Right cardiac atrium (tissue), 5 donors: ENCODE data around the gene MEGF9. TPM values are rescaled to one million over a fixed set of nuclear protein-coding genes. Genes with fewer than 3 reads are reported as not detected.
"Not testable (repeated sequence)": the region's sequence is repeated elsewhere in the genome, so short reads cannot be mapped to it uniquely, and the experiment has no call there.

Experiments
- ATAC-seq, 2 donors: fragments of 200-7000 bp; cut with Tn5 transposase; one replicate each; pipeline versions ENCODE4 v1.8.0 to v1.9.1; 2020; ENCODE audit warnings: moderate library complexity in 2 of 2, mild to moderate bottlenecking in 1 of 2
- DNase-seq, 3 donors: peaks; one replicate each; pipeline ENCODE4 v3.0.0-alpha.2; 2020
- H3K27ac ChIP-seq: one replicate; pipeline ENCODE4 v1.5.1; 2013; ENCODE audit warnings: mild to moderate bottlenecking, low read length, control low read depth, moderate library complexity
- H3K27me3 ChIP-seq: one replicate; pipeline ENCODE4 v1.6.1; 2013; ENCODE audit not compliant: control insufficient read depth, insufficient read depth
- H3K4me1 ChIP-seq: one replicate; pipeline ENCODE4 v1.6.1; 2013; ENCODE audit warnings: low read length; ENCODE audit not compliant: control insufficient read depth, insufficient read depth
- H3K4me3 ChIP-seq: one replicate; pipeline ENCODE4 v1.5.1; 2013; ENCODE audit warnings: low read length, control low read depth
- H3K9me3 ChIP-seq: one replicate; pipeline ENCODE4 v1.6.1; 2013; ENCODE audit warnings: low read length; ENCODE audit not compliant: control insufficient read depth
- whole genome bisulfite sequencing: extraction: QIAGEN DNeasy Blood & Tissue Kit; methylation state at CpG from one replicate; pipeline ENCODE4 v1.1.7; 2013; 5-methylcytosine and 5-hydroxymethylcytosine counted together
- intact Hi-C, 4 donors: fragments of 100-400 bp; cut with DNase I; formaldehyde crosslinking; loops; one replicate each; pipeline versions ENCODE4 v1.11.0 to v1.14.0; 2022 to 2023
- polyA plus RNA-seq: library from polyadenylated mRNA; stranded (reverse); fragments of 200-250 nt; gene quantifications from one replicate; pipeline ENCODE4 v1.2.3, GENCODE V29; 2013
- total RNA-seq, 4 donors: library from RNA; stranded (reverse); fragmentation: NEBNext Ultra II Directional; extraction: Animal tissue kit (Norgen Biotek cat#: 25700); gene quantifications; one replicate each; pipeline ENCODE4 v1.2.1, GENCODE V29; 2021
- donor health status: healthy with polysubstance abuse.
- donor health status: DM: no; HTN: yes; CAD: no.
- donor health status: DM: no; HTN: no; CAD: no.
- donor health status: DM: no; HTN: yes; CAD: no; lungs with severe emphysema.
- donor health status: DM: yes; HTN: yes; CAD: no.

MEGF9 gene
- total and polyA plus RNA-seq, 5 donors = 6.2 to 15.1 (median 12.8) TPM

- Histone ChIP-seq H3K27ac (no peak overlapping the region), H3K9me3 (no peaks in the 10 kb centered on the region), H3K4me1 (no peaks in the 10 kb centered on the region), H3K27me3 (no peaks in the 10 kb centered on the region), H3K4me3 (no peak overlapping the region)
- ATAC-seq (peak; percentile 53 to 81), DNase-seq (no peak)
- 67% methylated on average over 1 of the region's 1 CpG for WGBS
- intact Hi-C loops = no loop called here
Observed at GRCh38 chr9:120653762-120654161, 60.5 kb downstream of the MEGF9 start.

GRCh38 chr9:120652934-120653333, 61.3 kb downstream of the MEGF9 start:
- Histone ChIP-seq H3K27me3 (no peaks in the 10 kb centered on the region), H3K27ac (no peak overlapping the region), H3K9me3 (no peaks in the 10 kb centered on the region), H3K4me3 (no peak overlapping the region), H3K4me1 (no peaks in the 10 kb centered on the region)
- DNase-seq (no peak), ATAC-seq (no peak)
- intact Hi-C loops = no loop called here
- 80% methylated on average over 2 of the region's 2 CpGs for WGBS

- Histone ChIP-seq H3K4me1 (no peaks in the 10 kb centered on the region), H3K9me3 (no peaks in the 10 kb centered on the region), H3K27ac (no peak overlapping the region), H3K4me3 (no peak overlapping the region), H3K27me3 (no peaks in the 10 kb centered on the region)
- ATAC-seq (no peak), DNase-seq (no peak)
- 81% methylated on average over 1 of the region's 1 CpG for WGBS
- intact Hi-C loops = no loop called here
Observed at GRCh38 chr9:120650352-120650751, 63.9 kb downstream of the MEGF9 start.

GRCh38 chr9:120648581-120649197, 65.6 kb downstream of the MEGF9 start:
- no peaks in the 10 kb centered on the region for H3K9me3 ChIP-seq
- no peaks in the 10 kb centered on the region for H3K27me3 ChIP-seq
- DNase-seq = no peak
- WGBS = 94% methylated on average over 3 of the region's 3 CpGs
- H3K4me1 ChIP-seq = no peaks in the 10 kb centered on the region
- ATAC-seq = no peak
- H3K27ac ChIP-seq = no peak overlapping the region
- H3K4me3 ChIP-seq = no peak overlapping the region
- intact Hi-C loops = no loop called here

GRCh38 chr9:120646948-120647347, 67.3 kb downstream of the MEGF9 start:
- Histone ChIP-seq H3K9me3 (no peaks in the 10 kb centered on the region), H3K4me1 (no peaks in the 10 kb centered on the region), H3K27ac (no peak overlapping the region), H3K27me3 (no peaks in the 10 kb centered on the region), H3K4me3 (no peak overlapping the region)
- intact Hi-C loops = no loop called here
- WGBS = 96% methylated on average over 4 of the region's 4 CpGs
- ATAC-seq = no peak
- no peak for DNase-seq

- H3K27me3 ChIP-seq = no peaks in the 10 kb centered on the region
- intact Hi-C loops = no loop called here
- DNase-seq = no peak
- no peaks in the 10 kb centered on the region for H3K4me1 ChIP-seq
- H3K9me3 ChIP-seq = no peaks in the 10 kb centered on the region
- no peak overlapping the region for H3K4me3 ChIP-seq
- ATAC-seq = no peak
- no peak overlapping the region for H3K27ac ChIP-seq
- WGBS = 98% methylated on average over 1 of the region's 1 CpG
Observed at GRCh38 chr9:120645760-120646159, 68.5 kb downstream of the MEGF9 start.

DNA sequence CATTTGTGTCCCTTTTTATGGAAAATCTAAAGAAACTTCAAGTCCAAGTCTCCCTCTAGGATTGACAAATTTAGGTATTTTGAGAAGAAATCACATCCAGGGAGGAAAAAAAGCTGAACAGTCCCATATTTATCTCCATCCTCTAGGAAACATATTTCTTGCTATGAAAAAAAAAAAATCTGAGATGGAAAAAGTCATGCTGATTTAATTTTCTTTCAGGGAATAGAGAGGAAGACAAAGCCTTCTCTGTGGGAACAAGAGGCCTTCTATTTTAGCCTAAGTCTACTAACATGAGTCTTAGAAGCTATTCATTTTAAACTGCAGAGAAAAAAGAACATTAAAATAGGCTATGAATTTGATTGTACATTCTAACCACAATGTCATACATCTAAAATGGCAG, 71.2 kb downstream of the MEGF9 start:
- Histone ChIP-seq H3K4me3 (no peak overlapping the region), H3K27ac (no peak overlapping the region), H3K9me3 (no peaks in the 10 kb centered on the region), H3K27me3 (no peaks in the 10 kb centered on the region), H3K4me1 (no peaks in the 10 kb centered on the region)
- DNase-seq (no peak), ATAC-seq (no peak)
- intact Hi-C loops = no loop called here

- Histone ChIP-seq H3K27ac (no peak overlapping the region), H3K4me1 (no peaks in the 10 kb centered on the region), H3K27me3 (no peaks in the 10 kb centered on the region), H3K4me3 (no peak overlapping the region), H3K9me3 (no peaks in the 10 kb centered on the region)
- ATAC-seq (no peak), DNase-seq (no peak)
- intact Hi-C loops = no loop called here
- 88% methylated on average over 3 of the region's 3 CpGs for WGBS
Observed at GRCh38 chr9:120642129-120642770, 72.0 kb downstream of the MEGF9 start.

DNA sequence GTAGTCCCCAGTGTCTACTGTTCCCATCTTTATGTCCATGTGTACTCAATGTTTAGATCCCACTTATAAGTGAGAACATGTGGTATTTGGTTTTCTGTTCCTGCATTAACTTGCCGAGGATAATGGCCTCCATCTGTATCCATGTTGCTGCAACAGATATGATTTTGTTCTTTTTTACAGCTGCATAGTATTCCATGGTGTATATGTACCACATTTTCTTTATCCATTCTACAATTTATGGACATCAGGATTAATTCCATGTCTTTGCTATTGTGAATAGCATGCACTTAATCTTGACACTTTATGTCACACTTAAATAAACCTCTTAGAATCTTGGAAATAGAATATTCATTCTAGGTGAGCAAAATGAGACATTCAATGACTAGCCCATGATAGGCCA, 73.4 kb downstream of the MEGF9 start:
- H3K9me3 ChIP-seq, H3K27me3 ChIP-seq, intact Hi-C loops, H3K4me3 ChIP-seq, H3K27ac ChIP-seq, ATAC-seq, H3K4me1 ChIP-seq, DNase-seq: not testable (repeated sequence)
- WGBS = 98% methylated on average over 1 of the region's 1 CpG

DNA sequence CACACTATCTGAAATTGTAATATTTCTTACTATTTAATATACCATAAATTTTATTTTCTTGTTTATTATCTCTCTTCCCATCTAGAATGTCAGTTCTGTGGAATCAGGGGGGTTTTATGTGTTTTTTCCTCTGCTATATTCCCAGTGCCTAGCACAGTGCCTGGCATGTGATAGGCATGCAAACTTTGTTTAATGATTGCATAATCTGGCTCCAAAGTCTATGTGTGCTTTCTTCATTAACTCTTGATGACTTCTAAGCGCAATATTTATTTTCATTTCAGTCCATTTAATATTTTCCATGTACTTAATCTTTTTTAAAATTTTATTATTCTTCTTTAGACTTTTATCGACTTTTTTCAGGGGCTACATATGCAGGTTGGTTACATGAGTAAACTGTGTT, 73.9 kb downstream of the MEGF9 start:
- intact Hi-C loops = no loop called here
- H3K27me3 ChIP-seq = no peaks in the 10 kb centered on the region
- no peaks in the 10 kb centered on the region for H3K9me3 ChIP-seq
- no peak overlapping the region for H3K4me3 ChIP-seq
- ATAC-seq (no peak), DNase-seq (no peak)
- WGBS = 97% methylated on average over 2 of the region's 2 CpGs
- no peaks in the 10 kb centered on the region for H3K4me1 ChIP-seq
- H3K27ac ChIP-seq = no peak overlapping the region

- H3K4me3 ChIP-seq = no peak overlapping the region
- no peak overlapping the region for H3K27ac ChIP-seq
- no peaks in the 10 kb centered on the region for H3K27me3 ChIP-seq
- DNase-seq (no peak), ATAC-seq (no peak)
- 88% methylated on average over 5 of the region's 5 CpGs for WGBS
- no peaks in the 10 kb centered on the region for H3K4me1 ChIP-seq
- intact Hi-C loops = no loop called here
- no peaks in the 10 kb centered on the region for H3K9me3 ChIP-seq
Observed at GRCh38 chr9:120637919-120638318, 76.4 kb downstream of the MEGF9 start.
